Limb (tissue), 2 donors: ENCODE data around the gene C1QTNF6.
"Not testable (repeated sequence)": the region's sequence is repeated elsewhere in the genome, so short reads cannot be mapped to it uniquely, and the experiment has no call there.

ENCODE experiments used
- DNase-seq, 2 donors: peaks; one replicate each; pipeline ENCODE4 v3.0.0-alpha.2; 2016; ENCODE audit errors: extremely low spot score in 2 of 2

C1QTNF6 gene

GRCh38 chr22:37187891-37188761, at the start of gene C1QTNF6:
C1QTNF6 (minus strand) TSS chr22:37188247; CDS start chr22:37188213, 34 bp downstream.
- DNase-seq = peak; percentile 81 to 82

GRCh38 chr22:37235897-37236607, 48.0 kb upstream of the C1QTNF6 start:
- DNase-seq = no peak

GRCh38 chr22:37234736-37235711, 47.0 kb upstream of the C1QTNF6 start:
- no peak for DNase-seq

GRCh38 chr22:37233751-37234631, 45.9 kb upstream of the C1QTNF6 start:
- DNase-seq = no peak

GRCh38 chr22:37233371-37233750, 45.3 kb upstream of the C1QTNF6 start:
- DNase-seq = not testable (repeated sequence)

GRCh38 chr22:37232140-37232998, 44.3 kb upstream of the C1QTNF6 start:
- DNase-seq = no peak

- DNase-seq = no peak
These were observed 43.5 kb upstream of the C1QTNF6 start for GRCh38 chr22:37231406-37232139.

- no peak for DNase-seq
These were observed 42.8 kb upstream of the C1QTNF6 start for GRCh38 chr22:37230673-37231405.

GRCh38 chr22:37229805-37230672, 42.0 kb upstream of the C1QTNF6 start:
- no peak for DNase-seq

- no peak for DNase-seq
These were observed 41.2 kb upstream of the C1QTNF6 start for GRCh38 chr22:37229012-37229804.

- no peak for DNase-seq
These were observed 40.3 kb upstream of the C1QTNF6 start for GRCh38 chr22:37228106-37229011.

- no peak for DNase-seq
These were observed 38.5 kb upstream of the C1QTNF6 start for GRCh38 chr22:37226514-37226913.

- no peak for DNase-seq
These were observed 38.0 kb upstream of the C1QTNF6 start for GRCh38 chr22:37226087-37226486.

- DNase-seq = no peak
These were observed 37.4 kb upstream of the C1QTNF6 start for GRCh38 chr22:37225481-37225880.

GRCh38 chr22:37224757-37225420, 36.8 kb upstream of the C1QTNF6 start:
- no peak for DNase-seq
